Thoracic aorta (tissue), 2 donors: ENCODE data around the gene CST6. TPM values are rescaled to one million over a fixed set of nuclear protein-coding genes. Genes with fewer than 3 reads are reported as not detected.

Experiments
- ATAC-seq: fragments of 150-250 bp; one replicate; pipeline ENCODE4 v1.8.0; 2017; ENCODE audit warnings: low read depth; ENCODE audit not compliant: insufficient number of reproducible peaks, low FRiP score
- DNase-seq: peaks from one replicate; pipeline ENCODE4 v3.0.0-alpha.2; 2020; ENCODE audit warnings: low spot score
- H3K27ac ChIP-seq, 2 donors: fragments of 200-600 bp; sonication (generic); 1 replicate in 1 of 2; 2 replicates in 1 of 2; pipeline ENCODE4 v1.5.1; 2016; ENCODE audit warnings: mild to moderate bottlenecking in 2 of 2, moderate library complexity in 2 of 2
- H3K27me3 ChIP-seq: fragments of 200-600 bp; sonication (generic); replicated peaks from 2 replicates; pipeline ENCODE4 v1.6.0; 2016; ENCODE audit warnings: mild to moderate bottlenecking; ENCODE audit not compliant: insufficient read depth
- H3K36me3 ChIP-seq: fragments of 200-600 bp; sonication (generic); one replicate; pipeline ENCODE4 v1.5.1; 2016
- H3K4me1 ChIP-seq, 2 donors: fragments of 200-600 bp; sonication (generic); 1 replicate in 1 of 2; 2 replicates in 1 of 2; pipeline versions ENCODE4 v1.5.1 to v1.6.0; 2016; ENCODE audit warnings: low read depth in 2 of 2, mild to moderate bottlenecking in 1 of 2; ENCODE audit not compliant: control insufficient read depth in 1 of 2
- H3K4me3 ChIP-seq: fragments of 200-600 bp; sonication (generic); 2 replicates; pipeline ENCODE4 v1.5.1; 2016; ENCODE audit warnings: mild to moderate bottlenecking
- H3K9me3 ChIP-seq: fragments of 200-600 bp; sonication (generic); 2 replicates; pipeline ENCODE4 v1.5.1; 2016
- total RNA-seq, 2 donors: library from RNA; depleted of rRNA; stranded (reverse); fragments of >200 nt; gene quantifications; one replicate each; pipeline versions ENCODE4 v1.1.0 to v1.2.3, GENCODE V29; 2016
- TF ChIP-seq, protein P1 (sequence below): fragments of 200-600 bp; sonication (generic); IDR thresholded peaks from one replicate; pipeline ENCODE4 v1.5.1; 2019; ENCODE audit warnings: antibody characterized with exemption

The CST6 gene
- total RNA-seq, 2 donors from 2014 or later, result 4.5 to 16.9 TPM

DNA sequence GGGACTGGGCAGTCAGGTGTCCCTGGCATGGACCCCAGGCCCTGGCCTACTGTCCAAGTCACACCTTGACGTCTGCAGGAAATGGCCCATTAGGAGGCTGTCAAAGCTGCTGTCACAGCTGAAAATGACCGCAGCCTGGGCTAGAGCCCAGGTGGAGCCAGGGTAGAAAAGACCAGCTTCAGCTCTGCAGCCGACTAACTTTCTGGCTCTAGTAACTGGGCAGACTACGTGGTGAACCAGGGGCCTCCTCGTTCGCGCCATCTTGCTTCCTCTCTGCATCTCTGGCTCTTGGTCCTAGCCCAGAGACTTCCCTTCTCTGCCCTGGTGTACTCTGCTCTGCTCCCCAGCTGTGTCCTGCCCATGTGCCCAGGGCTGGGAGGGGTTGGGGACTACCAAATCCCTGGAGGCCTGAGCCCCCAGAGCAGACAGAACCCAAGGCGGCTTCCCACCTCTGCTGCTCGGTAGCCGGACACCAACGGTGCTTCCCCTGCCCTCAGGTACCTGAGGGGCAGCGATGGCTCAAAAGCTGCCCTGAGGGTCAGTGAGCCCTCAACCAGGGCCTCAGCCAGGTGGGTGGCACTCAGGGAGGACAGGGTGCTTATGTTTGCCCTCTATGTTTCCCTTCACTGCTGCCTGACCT, 30.6 kb upstream of the CST6 start:
- DNase-seq (no peak), ATAC-seq (no peak)
- Histone ChIP-seq H3K36me3 (peaks cover 32% of the 10 kb centered on the region), H3K4me3 (no peak overlapping the region), H3K27me3 (no peaks in the 10 kb centered on the region), H3K4me1 (peaks cover 0 to 11% of the 10 kb centered on the region in 2 donors), H3K9me3 (no peaks in the 10 kb centered on the region), H3K27ac (no peak overlapping the region)
- TF ChIP-seq, protein P1, sequence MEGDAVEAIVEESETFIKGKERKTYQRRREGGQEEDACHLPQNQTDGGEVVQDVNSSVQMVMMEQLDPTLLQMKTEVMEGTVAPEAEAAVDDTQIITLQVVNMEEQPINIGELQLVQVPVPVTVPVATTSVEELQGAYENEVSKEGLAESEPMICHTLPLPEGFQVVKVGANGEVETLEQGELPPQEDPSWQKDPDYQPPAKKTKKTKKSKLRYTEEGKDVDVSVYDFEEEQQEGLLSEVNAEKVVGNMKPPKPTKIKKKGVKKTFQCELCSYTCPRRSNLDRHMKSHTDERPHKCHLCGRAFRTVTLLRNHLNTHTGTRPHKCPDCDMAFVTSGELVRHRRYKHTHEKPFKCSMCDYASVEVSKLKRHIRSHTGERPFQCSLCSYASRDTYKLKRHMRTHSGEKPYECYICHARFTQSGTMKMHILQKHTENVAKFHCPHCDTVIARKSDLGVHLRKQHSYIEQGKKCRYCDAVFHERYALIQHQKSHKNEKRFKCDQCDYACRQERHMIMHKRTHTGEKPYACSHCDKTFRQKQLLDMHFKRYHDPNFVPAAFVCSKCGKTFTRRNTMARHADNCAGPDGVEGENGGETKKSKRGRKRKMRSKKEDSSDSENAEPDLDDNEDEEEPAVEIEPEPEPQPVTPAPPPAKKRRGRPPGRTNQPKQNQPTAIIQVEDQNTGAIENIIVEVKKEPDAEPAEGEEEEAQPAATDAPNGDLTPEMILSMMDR, result no peak

DNA sequence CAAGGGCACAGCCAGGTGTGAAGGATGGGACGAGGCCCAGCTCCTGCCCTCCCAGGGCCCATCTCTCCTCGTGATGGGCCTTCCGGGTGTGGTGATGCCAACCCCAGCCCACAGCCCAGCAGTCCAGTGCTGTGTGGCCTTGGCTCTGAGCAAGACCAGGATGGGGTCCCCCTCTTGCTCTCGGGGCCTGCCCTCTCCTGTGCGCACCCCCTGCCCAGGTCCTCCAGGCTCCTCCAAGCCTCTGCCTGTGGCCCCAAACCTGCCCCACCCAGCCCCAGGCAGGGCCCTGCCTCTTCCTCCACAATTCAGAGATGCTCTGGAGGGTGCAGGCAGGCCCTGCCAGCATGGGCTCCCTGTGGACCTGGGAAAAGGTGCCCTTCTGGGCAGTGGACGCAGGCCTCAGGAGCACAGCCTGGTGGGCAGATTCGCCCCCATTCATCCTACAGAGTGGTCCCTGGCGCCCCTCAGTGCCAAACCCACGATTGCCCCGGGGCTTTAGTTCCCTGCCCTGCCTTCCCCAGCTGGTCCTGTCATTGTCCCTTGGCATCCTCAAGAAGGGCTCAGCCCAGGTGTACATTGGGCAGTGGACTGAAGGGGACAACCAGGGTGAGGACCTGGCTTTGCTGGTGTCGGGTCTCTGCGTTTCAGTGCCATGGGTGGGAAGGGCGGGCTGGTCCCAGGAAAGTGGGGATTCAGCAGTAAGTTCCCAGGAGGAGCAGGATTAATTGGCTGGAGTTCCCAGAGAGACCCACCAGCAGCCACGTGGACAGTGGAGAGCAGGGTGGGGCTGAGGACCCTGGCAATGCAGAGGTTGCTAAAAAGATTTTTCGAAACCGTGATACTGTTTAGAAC, 29.6 kb upstream of the CST6 start:
- no peak for ATAC-seq
- H3K4me1 ChIP-seq, result peaks cover 0 to 11% of the 10 kb centered on the region in 2 donors
- no peaks in the 10 kb centered on the region for H3K27me3 ChIP-seq
- H3K4me3 ChIP-seq, result no peak overlapping the region
- H3K36me3 ChIP-seq, result peaks cover 22% of the 10 kb centered on the region
- DNase-seq, result no peak
- H3K27ac ChIP-seq, result no peak overlapping the region
- TF ChIP-seq, protein P1, result no peak
- H3K9me3 ChIP-seq, result no peaks in the 10 kb centered on the region

DNA sequence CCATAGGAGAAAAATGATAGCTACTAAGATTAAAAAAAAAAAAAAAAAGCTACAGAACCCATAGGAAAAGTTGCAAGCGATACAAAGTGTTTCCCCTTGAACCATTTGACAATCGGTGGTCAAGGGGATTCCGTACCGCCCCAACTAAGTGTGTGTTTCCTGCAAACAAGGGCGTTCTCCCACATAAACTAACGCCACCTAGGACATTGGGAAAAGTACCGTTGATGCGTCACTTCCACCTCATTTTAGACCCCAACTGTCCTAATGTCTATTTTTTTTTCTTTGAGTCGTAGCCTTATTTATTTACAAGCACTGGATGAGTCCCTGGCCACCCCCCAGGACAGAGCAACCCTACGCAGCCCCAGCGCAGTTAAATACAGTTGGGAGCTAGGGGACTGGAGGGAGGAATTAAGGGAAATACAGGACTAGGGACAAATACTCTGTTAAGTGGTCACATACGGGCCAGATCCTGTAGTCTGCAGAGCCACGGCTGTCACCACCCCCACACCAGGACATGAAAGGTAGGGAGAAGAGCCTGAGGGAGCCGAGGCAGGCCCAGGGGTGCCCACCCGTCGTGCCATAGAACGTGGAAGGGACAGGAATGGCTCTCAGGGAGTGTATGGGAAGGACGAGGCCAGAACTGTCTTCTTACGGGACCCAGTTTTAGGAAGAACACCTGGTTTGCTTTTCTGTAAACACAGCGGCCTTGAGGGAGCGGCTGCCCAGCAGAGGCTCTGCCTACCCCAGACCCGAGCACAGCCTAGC, 28.8 kb upstream of the CST6 start:
- ATAC-seq (no peak), DNase-seq (no peak)
- Histone ChIP-seq H3K4me3 (no peak overlapping the region), H3K9me3 (no peaks in the 10 kb centered on the region), H3K27ac (no peak overlapping the region), H3K27me3 (no peaks in the 10 kb centered on the region), H3K36me3 (peaks cover 14% of the 10 kb centered on the region), H3K4me1 (peaks cover 0 to 11% of the 10 kb centered on the region in 2 donors)
- TF ChIP-seq, protein P1, result no peak

DNA sequence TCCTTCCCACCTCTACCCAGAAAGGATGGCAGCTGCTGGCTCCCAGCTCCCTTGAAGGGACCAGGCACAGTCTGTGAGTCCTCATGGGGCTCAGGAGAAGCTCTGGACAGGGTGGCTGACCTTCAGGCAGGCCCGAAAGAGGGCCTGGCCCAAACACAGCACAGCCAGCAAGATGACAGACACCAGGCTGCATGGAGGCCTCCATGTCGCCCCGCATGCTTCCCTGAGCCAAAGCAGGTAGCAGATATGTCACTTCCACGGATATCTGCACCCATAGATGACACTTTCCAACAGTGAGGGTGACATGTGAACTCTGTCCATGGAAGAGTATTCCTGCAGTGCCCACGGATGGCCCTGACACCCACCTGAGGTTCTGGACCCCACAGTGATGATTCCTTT, 28.2 kb upstream of the CST6 start:
- Histone ChIP-seq H3K9me3 (no peaks in the 10 kb centered on the region), H3K36me3 (peaks cover 8% of the 10 kb centered on the region), H3K4me3 (no peak overlapping the region), H3K27me3 (no peaks in the 10 kb centered on the region), H3K4me1 (peaks cover 0 to 11% of the 10 kb centered on the region in 2 donors), H3K27ac (no peak overlapping the region)
- TF ChIP-seq, protein P1, result no peak
- no peak for DNase-seq
- ATAC-seq, result no peak

DNA sequence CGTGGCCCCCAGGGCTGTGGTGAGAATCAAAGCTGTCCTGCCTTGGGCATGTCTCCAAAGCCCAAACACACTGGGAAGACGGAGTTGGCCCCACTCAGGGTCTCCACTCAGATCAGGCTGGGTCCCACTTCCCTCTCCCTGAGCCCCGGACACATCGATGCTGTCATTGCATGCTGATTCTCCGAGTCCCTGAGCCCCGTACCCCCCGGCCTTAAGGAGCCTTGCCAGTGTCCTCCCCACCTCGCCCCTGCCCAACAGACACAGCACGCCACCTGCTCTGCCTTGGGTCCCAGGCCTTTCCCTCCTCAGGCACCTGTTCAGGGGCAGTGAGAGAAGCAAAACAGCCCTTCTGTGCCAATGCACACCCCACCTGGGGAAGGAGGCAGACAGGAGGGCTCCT, 24.5 kb upstream of the CST6 start:
- peaks cover 0 to 11% of the 10 kb centered on the region in 2 donors for H3K4me1 ChIP-seq
- H3K4me3 ChIP-seq, result no peak overlapping the region
- ATAC-seq (no peak), DNase-seq (no peak)
- H3K27ac ChIP-seq, result no peak overlapping the region
- TF ChIP-seq, protein P1, result no peak
- no peaks in the 10 kb centered on the region for H3K27me3 ChIP-seq
- no peaks in the 10 kb centered on the region for H3K9me3 ChIP-seq
- no peaks in the 10 kb centered on the region for H3K36me3 ChIP-seq
